ENCODE measurements around the gene CABCOCO1. TPM values are rescaled to one million over a fixed set of nuclear protein-coding genes. Genes with fewer than 3 reads are reported as not detected.

CABCOCO1 gene
- total and polyA plus RNA-seq, 4 donors, result 3.8 to 15.4 (median 10.1) TPM

DNA sequence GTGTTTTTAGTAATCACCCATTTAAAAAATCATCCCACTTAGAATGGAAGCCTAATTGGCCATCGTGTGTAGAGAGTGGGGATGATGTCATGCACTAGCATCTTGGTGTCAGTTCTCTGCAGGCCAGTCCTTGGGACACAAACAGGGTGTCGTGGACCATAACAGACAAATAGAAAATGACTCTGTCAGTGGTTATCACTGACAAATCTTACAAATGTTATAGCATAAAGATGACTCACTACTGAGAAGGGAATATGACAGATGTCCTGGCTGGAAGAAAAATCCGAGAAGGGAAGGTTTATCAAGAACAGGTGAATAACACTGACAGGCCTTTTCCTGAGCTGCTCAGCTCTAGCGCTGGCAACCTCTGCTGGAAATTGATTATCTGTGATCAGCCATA lies 10.6 kb downstream of the CABCOCO1 start:
- H3K4me1 ChIP-seq (ENCODE audit: control insufficient read depth in 5 of 5, insufficient read depth in 5 of 5, low read length in 5 of 5), result peaks cover 0 to 8% (median 0%) of the 10 kb centered on the region in 5 donors
- DNase-seq, result no peak
- TF ChIP-seq, protein P1, sequence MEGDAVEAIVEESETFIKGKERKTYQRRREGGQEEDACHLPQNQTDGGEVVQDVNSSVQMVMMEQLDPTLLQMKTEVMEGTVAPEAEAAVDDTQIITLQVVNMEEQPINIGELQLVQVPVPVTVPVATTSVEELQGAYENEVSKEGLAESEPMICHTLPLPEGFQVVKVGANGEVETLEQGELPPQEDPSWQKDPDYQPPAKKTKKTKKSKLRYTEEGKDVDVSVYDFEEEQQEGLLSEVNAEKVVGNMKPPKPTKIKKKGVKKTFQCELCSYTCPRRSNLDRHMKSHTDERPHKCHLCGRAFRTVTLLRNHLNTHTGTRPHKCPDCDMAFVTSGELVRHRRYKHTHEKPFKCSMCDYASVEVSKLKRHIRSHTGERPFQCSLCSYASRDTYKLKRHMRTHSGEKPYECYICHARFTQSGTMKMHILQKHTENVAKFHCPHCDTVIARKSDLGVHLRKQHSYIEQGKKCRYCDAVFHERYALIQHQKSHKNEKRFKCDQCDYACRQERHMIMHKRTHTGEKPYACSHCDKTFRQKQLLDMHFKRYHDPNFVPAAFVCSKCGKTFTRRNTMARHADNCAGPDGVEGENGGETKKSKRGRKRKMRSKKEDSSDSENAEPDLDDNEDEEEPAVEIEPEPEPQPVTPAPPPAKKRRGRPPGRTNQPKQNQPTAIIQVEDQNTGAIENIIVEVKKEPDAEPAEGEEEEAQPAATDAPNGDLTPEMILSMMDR (IDR thresholded peaks at IDR 0.05; ENCODE audit: control extremely low read depth, extremely low read depth), result no peak
- WGBS, 2 donors, result 89 to 94% methylated on average over 4 of the region's 4 CpGs
- no peak overlapping the region for H3K9ac ChIP-seq (ENCODE audit: insufficient read depth in 1 of 2, low read length in 2 of 2)
- H3K9me3 ChIP-seq (ENCODE audit: control insufficient read depth in 4 of 4, insufficient read depth in 3 of 4, low read length in 3 of 4), result no peaks in the 10 kb centered on the region
- no peak overlapping the region for H3K4me3 ChIP-seq
- no peaks in the 10 kb centered on the region for H3K27me3 ChIP-seq (ENCODE audit: control insufficient read depth in 3 of 3, insufficient read depth in 3 of 3, low read length in 2 of 3)
- no peaks in the 10 kb centered on the region for H3K36me3 ChIP-seq (ENCODE audit: control insufficient read depth in 4 of 4, insufficient read depth in 4 of 4, low read length in 4 of 4)
- no peak overlapping the region for H3K27ac ChIP-seq (ENCODE audit: low read depth in 1 of 2, low read length in 1 of 2)
- no peak for ATAC-seq (ENCODE audit: insufficient read depth, low FRiP score)

DNA sequence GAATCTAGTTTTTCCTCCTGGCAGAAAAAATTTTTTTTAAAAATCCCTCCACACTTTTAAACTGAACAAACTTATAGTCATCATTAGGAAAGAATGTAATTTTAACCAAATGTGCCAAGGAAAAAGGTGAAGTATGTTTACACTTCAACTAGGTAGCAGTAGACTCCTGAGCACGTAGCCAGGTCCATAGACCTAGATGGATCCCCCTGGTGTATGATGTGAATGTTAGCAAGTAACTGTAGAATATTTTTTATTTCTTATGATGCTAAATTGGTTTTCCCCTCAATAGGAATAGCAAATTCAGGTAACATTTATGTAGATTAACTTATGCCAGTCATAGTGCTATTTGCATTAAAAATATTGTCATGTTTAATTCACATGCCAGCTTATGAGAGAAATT lies 19.6 kb downstream of the CABCOCO1 start:
- no peaks in the 10 kb centered on the region for H3K9me3 ChIP-seq (ENCODE audit: control insufficient read depth in 4 of 4, insufficient read depth in 3 of 4, low read length in 3 of 4)
- H3K4me1 ChIP-seq (ENCODE audit: control insufficient read depth in 5 of 5, insufficient read depth in 5 of 5, low read length in 5 of 5), result peaks cover 0 to under 1% (median 0%) of the 10 kb centered on the region in 5 donors
- no peaks in the 10 kb centered on the region for H3K27me3 ChIP-seq (ENCODE audit: control insufficient read depth in 3 of 3, insufficient read depth in 3 of 3, low read length in 2 of 3)
- TF ChIP-seq, protein P1 (IDR thresholded peaks at IDR 0.05; ENCODE audit: control extremely low read depth, extremely low read depth), result no peak
- H3K27ac ChIP-seq (ENCODE audit: low read depth in 1 of 2, low read length in 1 of 2), result no peak overlapping the region
- DNase-seq, result no peak
- 70 to 83% methylated on average over 1 of the region's 1 CpG for WGBS, 2 donors
- no peak overlapping the region for H3K4me3 ChIP-seq
- no peak for ATAC-seq (ENCODE audit: insufficient read depth, low FRiP score)
- no peaks in the 10 kb centered on the region for H3K36me3 ChIP-seq (ENCODE audit: control insufficient read depth in 4 of 4, insufficient read depth in 4 of 4, low read length in 4 of 4)
- H3K9ac ChIP-seq (ENCODE audit: insufficient read depth in 1 of 2, low read length in 2 of 2), result no peak overlapping the region

DNA sequence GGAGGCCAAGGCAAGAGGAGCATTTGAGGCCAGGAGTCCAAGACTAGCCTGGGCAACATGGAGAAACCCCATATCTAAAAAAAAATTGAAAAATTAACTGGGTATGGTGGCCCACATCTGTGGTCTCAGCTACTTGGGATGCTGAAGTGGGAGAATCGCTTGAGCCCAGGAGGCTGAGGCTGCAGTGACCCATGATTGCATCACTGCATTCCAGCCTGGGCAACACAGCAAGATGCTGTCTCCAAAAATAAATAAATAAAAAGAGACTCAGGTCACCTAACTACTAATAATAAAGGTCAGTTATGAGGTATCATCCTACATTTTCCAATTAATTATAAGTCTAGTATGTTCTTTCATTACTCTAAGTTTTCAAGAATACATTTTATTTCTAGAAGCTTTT lies 20.6 kb downstream of the CABCOCO1 start:
- ATAC-seq (ENCODE audit: insufficient read depth, low FRiP score) (no peak), DNase-seq (no peak)
- Histone ChIP-seq H3K9me3 (ENCODE audit: control insufficient read depth in 4 of 4, insufficient read depth in 3 of 4, low read length in 3 of 4) (no peaks in the 10 kb centered on the region), H3K4me1 (ENCODE audit: control insufficient read depth in 5 of 5, insufficient read depth in 5 of 5, low read length in 5 of 5) (peaks cover 0 to 1% (median 0%) of the 10 kb centered on the region in 5 donors), H3K9ac (ENCODE audit: insufficient read depth in 1 of 2, low read length in 2 of 2) (no peak overlapping the region), H3K36me3 (ENCODE audit: control insufficient read depth in 4 of 4, insufficient read depth in 4 of 4, low read length in 4 of 4) (no peaks in the 10 kb centered on the region), H3K27ac (ENCODE audit: low read depth in 1 of 2, low read length in 1 of 2) (no peak overlapping the region), H3K4me3 (no peak overlapping the region), H3K27me3 (ENCODE audit: control insufficient read depth in 3 of 3, insufficient read depth in 3 of 3, low read length in 2 of 3) (no peaks in the 10 kb centered on the region)
- TF ChIP-seq, protein P1 (IDR thresholded peaks at IDR 0.05; ENCODE audit: control extremely low read depth, extremely low read depth), result no peak
- WGBS, 2 donors, result 94% methylated on average over 1 of the region's 1 CpG

DNA sequence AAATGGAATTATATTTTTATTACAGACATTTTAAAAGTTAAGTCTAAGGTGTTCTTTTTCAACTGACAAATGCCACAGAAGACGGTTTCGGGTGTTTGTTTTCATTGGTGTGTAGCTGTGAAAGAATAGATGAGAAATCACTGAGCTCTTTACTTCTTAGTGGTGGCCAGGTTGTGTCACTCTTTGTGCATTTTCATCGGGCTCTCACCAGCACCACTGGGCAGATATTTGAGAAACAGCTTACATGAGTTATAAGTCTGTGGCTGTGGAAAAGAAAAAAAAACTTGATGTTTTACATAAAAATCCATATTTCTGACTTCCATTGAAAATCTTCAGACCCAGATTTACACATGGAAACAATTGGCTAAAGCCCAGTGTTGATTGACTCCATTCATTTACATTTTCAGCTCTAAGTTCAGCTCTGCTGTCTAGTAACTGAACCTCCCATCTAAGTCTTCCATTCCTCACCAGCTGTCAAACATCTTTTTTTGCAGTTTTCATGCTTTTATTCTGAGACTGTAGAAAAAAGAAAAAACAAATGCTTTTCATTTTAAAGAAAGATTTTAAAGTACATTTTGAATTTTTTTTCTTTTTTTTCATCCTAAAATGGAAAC lies 22.3 kb downstream of the CABCOCO1 start:
- no peaks in the 10 kb centered on the region for H3K36me3 ChIP-seq (ENCODE audit: control insufficient read depth in 4 of 4, insufficient read depth in 4 of 4, low read length in 4 of 4)
- ATAC-seq (ENCODE audit: insufficient read depth, low FRiP score), result no peak
- 91 to 95% methylated on average over 3 of the region's 3 CpGs for WGBS, 2 donors

More for the DNA sequence above, 22.3 kb downstream of the CABCOCO1 start:
- Histone ChIP-seq H3K4me1 (ENCODE audit: control insufficient read depth in 5 of 5, insufficient read depth in 5 of 5, low read length in 5 of 5) (peaks cover 0 to 4% (median 0%) of the 10 kb centered on the region in 5 donors), H3K27me3 (ENCODE audit: control insufficient read depth in 3 of 3, insufficient read depth in 3 of 3, low read length in 2 of 3) (no peaks in the 10 kb centered on the region), H3K9me3 (ENCODE audit: control insufficient read depth in 4 of 4, insufficient read depth in 3 of 4, low read length in 3 of 4) (no peaks in the 10 kb centered on the region), H3K4me3 (no peak overlapping the region), H3K9ac (ENCODE audit: insufficient read depth in 1 of 2, low read length in 2 of 2) (no peak overlapping the region), H3K27ac (ENCODE audit: low read depth in 1 of 2, low read length in 1 of 2) (no peak overlapping the region)
- TF ChIP-seq, protein P1 (IDR thresholded peaks at IDR 0.05; ENCODE audit: control extremely low read depth, extremely low read depth), result no peak
- DNase-seq, result no peak

Data from lung (tissue), 12 donors.